GM13976 (cell line): ENCODE data around the gene ASAP2.

Experiments
- DNase-seq: peaks from one replicate; pipeline ENCODE4 v3.0.0; 2012; ENCODE audit warnings: low spot score
- in situ Hi-C: fragments of 300-500 bp; cut with MboI; formaldehyde crosslinking; loops from one replicate; pipeline ENCODE4 v1.12.0; 2022; ENCODE audit warnings: low sequenced_read_pairs, mixed read lengths, inconsistent platforms; ENCODE audit not compliant: unreplicated experiment
- TF ChIP-seq, protein P1 (sequence below): IDR thresholded peaks from 2 replicates; pipeline ENCODE4 v1.5.1; 2012; ENCODE audit warnings: borderline replicate concordance, mild to moderate bottlenecking; ENCODE audit not compliant: insufficient read depth; ENCODE audit errors: extremely low read depth, missing control alignments, control extremely low read depth

ASAP2 gene

GRCh38 chr2:9285385-9285920 lies 78.8 kb downstream of the ASAP2 start:
- in situ Hi-C loops = no loop called here
- no peak for DNase-seq
- TF ChIP-seq, protein P1, sequence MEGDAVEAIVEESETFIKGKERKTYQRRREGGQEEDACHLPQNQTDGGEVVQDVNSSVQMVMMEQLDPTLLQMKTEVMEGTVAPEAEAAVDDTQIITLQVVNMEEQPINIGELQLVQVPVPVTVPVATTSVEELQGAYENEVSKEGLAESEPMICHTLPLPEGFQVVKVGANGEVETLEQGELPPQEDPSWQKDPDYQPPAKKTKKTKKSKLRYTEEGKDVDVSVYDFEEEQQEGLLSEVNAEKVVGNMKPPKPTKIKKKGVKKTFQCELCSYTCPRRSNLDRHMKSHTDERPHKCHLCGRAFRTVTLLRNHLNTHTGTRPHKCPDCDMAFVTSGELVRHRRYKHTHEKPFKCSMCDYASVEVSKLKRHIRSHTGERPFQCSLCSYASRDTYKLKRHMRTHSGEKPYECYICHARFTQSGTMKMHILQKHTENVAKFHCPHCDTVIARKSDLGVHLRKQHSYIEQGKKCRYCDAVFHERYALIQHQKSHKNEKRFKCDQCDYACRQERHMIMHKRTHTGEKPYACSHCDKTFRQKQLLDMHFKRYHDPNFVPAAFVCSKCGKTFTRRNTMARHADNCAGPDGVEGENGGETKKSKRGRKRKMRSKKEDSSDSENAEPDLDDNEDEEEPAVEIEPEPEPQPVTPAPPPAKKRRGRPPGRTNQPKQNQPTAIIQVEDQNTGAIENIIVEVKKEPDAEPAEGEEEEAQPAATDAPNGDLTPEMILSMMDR = no peak

DNA sequence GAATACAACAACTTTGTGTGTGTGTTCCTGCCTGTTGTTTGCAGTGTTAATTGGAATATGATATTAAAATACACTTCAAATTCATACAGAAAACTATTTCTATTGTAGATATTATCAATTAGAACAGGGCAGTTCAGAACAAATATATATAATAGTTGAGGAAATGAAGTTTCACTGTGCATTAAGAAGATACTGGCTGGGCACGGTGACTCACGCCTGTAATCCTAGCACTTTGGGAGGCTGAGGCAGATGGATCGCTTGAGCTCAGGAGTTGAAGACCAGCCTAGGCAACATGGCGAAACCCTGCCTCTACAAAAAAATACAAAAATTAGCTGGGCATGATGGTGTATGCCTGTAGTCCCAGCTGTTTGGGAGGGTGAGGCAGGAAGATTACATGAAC lies 79.3 kb downstream of the ASAP2 start:
- TF ChIP-seq, protein P1 = no peak
- in situ Hi-C loops = no loop called here
- DNase-seq = no peak

DNA sequence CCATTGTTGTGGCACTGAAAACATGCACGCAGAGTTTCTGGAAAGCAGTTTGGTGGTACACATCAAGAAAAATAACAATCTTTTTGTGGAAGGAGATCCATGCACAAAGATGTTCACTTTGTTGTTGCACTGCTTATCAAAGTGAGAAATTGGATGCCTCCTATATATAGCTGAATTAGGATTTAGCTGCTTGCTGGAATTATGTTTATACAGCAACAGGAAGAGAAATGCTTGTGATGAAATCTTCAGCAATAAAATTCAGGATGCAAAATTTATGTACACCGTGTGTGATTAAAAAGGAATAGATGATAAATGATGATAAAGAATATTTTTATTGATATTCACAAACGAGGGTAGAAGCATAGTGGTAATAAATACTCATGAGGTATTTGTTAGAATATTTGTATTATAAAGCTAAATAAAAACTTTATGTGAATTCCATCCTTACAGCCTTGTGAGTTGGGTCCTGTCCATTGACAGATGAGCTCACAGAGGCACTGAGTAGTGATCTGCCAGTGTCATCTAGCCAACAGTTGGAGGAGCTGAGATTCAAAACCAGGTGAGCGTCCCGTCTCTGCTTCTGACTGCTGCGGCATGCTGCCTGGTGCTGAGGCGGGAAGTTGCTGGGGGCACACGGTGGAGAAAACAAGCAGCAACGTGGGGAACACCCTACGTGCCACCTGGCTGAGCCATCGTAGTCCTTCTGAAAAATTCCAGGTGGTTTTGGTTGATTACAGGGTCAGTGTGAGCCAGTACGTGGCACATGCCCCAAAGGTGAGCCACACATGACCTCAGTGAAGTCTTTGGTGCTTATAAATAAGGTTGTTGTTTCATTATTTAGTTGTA lies 80.2 kb downstream of the ASAP2 start:
- no peak for DNase-seq
- TF ChIP-seq, protein P1 = no peak
- in situ Hi-C loops = no loop called here

GRCh38 chr2:9287400-9288045 lies 80.9 kb downstream of the ASAP2 start:
- no peak for DNase-seq
- TF ChIP-seq, protein P1 = no peak
- in situ Hi-C loops = no loop called here

DNA sequence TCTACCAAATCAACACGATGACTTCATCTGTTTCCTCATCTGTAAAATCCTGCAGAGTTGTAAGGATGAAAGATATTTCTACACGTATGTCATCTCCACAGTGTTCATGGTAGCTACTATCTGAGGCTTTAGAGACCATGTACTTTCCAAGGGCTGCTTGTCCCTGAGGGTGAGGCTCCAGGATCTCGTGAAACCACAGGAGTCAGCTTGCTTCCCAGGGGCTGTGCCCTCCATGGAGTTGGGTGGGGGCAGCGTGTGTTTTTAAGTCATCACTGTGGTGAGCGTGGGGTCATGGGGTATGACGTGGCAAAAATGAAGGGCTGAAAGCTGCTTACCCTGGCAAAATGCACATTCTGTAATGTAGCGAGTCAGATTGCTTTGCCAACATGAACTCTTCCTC lies 81.6 kb downstream of the ASAP2 start:
- TF ChIP-seq, protein P1 = no peak
- no peak for DNase-seq
- in situ Hi-C loops = no loop called here

DNA sequence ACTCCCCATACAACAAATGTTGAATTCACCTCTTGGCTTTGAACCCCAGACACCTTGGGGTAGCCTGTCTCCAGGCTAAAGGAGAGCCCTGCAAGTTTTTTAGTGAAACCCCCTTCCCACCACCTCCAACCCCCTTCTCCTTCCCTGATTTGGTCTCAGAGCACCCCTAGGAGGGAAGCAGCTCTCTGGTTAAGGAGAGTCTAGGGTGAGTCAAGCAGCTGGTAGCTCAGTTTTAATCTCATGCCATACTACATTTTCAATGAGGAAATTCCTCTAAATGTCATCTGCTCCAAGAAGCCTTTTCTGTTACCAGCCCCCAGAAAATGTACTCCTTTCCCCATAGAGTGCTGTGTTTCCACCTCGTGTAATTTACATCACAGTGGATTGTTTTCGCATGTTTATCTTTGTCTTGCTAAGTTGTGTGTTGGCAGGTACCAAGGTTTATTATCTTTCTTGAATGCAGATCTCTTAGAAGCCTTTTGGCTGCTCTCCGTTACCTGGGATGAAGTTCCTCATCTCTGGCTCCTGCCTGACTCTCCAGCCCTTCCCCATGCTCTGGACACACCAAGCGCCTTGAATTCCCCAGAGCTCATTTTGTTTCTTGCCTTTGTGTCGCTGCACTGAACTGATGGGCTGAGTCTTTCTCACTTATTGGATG lies 82.2 kb downstream of the ASAP2 start:
- TF ChIP-seq, protein P1 = no peak
- DNase-seq = no peak
- in situ Hi-C loops = no loop called here
